Mesendoderm (in vitro differentiated cells): ENCODE results near the gene TTC33.

Experiments
- DNase-seq: peaks from one replicate; pipeline ENCODE4 v3.0.0; 2013
- H2AK5ac ChIP-seq: 2 replicates; pipeline ENCODE4 v1.6.1; 2013; ENCODE audit warnings: low read length, inconsistent platforms
- H2BK120ac ChIP-seq: 2 replicates; pipeline ENCODE4 v1.6.1; 2013; ENCODE audit warnings: low read depth, mild to moderate bottlenecking, low read length, moderate library complexity, mixed read lengths
- H2BK15ac ChIP-seq: replicated peaks from 2 replicates; pipeline ENCODE4 v1.6.1; 2013; ENCODE audit warnings: low read depth, mild to moderate bottlenecking, moderate library complexity
- H2BK5ac ChIP-seq: 2 replicates; pipeline ENCODE4 v1.6.1; 2013; ENCODE audit warnings: low read length, inconsistent platforms
- H3K18ac ChIP-seq: 2 replicates; pipeline ENCODE4 v1.6.1; 2013; ENCODE audit warnings: mild to moderate bottlenecking, low read length, mixed read lengths
- H3K23ac ChIP-seq: one replicate; pipeline ENCODE4 v1.6.1; 2013; ENCODE audit warnings: low read length
- H3K27ac ChIP-seq: 2 replicates; pipeline ENCODE4 v1.5.1; 2013; ENCODE audit warnings: low read depth, mild to moderate bottlenecking, inconsistent platforms, low read length, moderate library complexity
- H3K27me3 ChIP-seq: 2 replicates; pipeline ENCODE4 v1.6.1; 2013; ENCODE audit warnings: low read length, control low read depth, mild to moderate bottlenecking, inconsistent platforms; ENCODE audit not compliant: insufficient read depth, poor library complexity
- H3K36me3 ChIP-seq: 2 replicates; pipeline ENCODE4 v1.6.1; 2013; ENCODE audit warnings: low read length, inconsistent platforms; ENCODE audit not compliant: control insufficient read depth, insufficient read depth
- H3K4ac ChIP-seq: one replicate; pipeline ENCODE4 v1.6.1; 2013; ENCODE audit warnings: low read depth, mild to moderate bottlenecking, low read length, moderate library complexity
- H3K4me1 ChIP-seq: 2 replicates; pipeline ENCODE4 v1.6.1; 2013; ENCODE audit warnings: low read depth, low read length, inconsistent platforms; ENCODE audit not compliant: control insufficient read depth
- H3K4me2 ChIP-seq: 2 replicates; pipeline ENCODE4 v1.6.1; 2013; ENCODE audit warnings: low read length
- H3K4me3 ChIP-seq: 2 replicates; pipeline ENCODE4 v1.5.1; 2013; ENCODE audit warnings: mild to moderate bottlenecking, low read length
- H3K56ac ChIP-seq: one replicate; pipeline ENCODE4 v1.6.1; 2013; ENCODE audit warnings: low read length
- H3K79me1 ChIP-seq: 2 replicates; pipeline ENCODE4 v1.6.1; 2013; ENCODE audit warnings: low read length, inconsistent platforms
- H3K79me2 ChIP-seq: 2 replicates; pipeline ENCODE4 v1.6.1; 2013; ENCODE audit warnings: mild to moderate bottlenecking, low read length; ENCODE audit not compliant: control insufficient read depth, insufficient read depth
- H3K9ac ChIP-seq: 2 replicates; pipeline ENCODE4 v1.6.1; 2013; ENCODE audit warnings: low read length, inconsistent platforms
- H4K5ac ChIP-seq: one replicate; pipeline ENCODE4 v1.6.1; 2013; ENCODE audit warnings: low read length
- H4K8ac ChIP-seq: one replicate; pipeline ENCODE4 v1.6.1; 2013; ENCODE audit warnings: low read depth, mild to moderate bottlenecking, control low read depth, low read length, moderate library complexity
- WGBS: extraction: QIAGEN DNeasy Blood & Tissue Kit; methylation state at CpG from one replicate; pipeline ENCODE4 v1.1.7; 2013; ENCODE audit warnings: low lambda C conversion rate, missing lambda C conversion rate; ENCODE audit not compliant: insufficient coverage; ENCODE audit errors: extremely low coverage; 5-methylcytosine and 5-hydroxymethylcytosine counted together

The TTC33 gene

GRCh38 chr5:40480392-40480791, 275.4 kb downstream of the TTC33 start:
- no peak overlapping the region for H3K23ac ChIP-seq
- H2AK5ac ChIP-seq = no peak overlapping the region
- no peak overlapping the region for H3K4me2 ChIP-seq
- H2BK120ac ChIP-seq = no peak overlapping the region
- no peak for DNase-seq
- no peak overlapping the region for H3K4ac ChIP-seq
- H4K5ac ChIP-seq = no peak overlapping the region
- no peak overlapping the region for H2BK15ac ChIP-seq
- WGBS = no CpG with 5 or more reads among the region's 2 CpGs
- H3K79me2 ChIP-seq = no peaks in the 10 kb centered on the region
- no peaks in the 10 kb centered on the region for H3K27me3 ChIP-seq
- H3K18ac ChIP-seq = no peak overlapping the region
- H3K9ac ChIP-seq = no peak overlapping the region
- H3K36me3 ChIP-seq = no peaks in the 10 kb centered on the region
- no peaks in the 10 kb centered on the region for H3K4me1 ChIP-seq
- H4K8ac ChIP-seq = no peak overlapping the region
- no peak overlapping the region for H2BK5ac ChIP-seq
- no peaks in the 10 kb centered on the region for H3K79me1 ChIP-seq
- H3K27ac ChIP-seq = no peak overlapping the region
- no peak overlapping the region for H3K4me3 ChIP-seq
- H3K56ac ChIP-seq = no peak overlapping the region

GRCh38 chr5:40479939-40480338, 275.8 kb downstream of the TTC33 start:
- H3K23ac ChIP-seq = no peak overlapping the region
- no peak overlapping the region for H4K8ac ChIP-seq
- no peaks in the 10 kb centered on the region for H3K36me3 ChIP-seq
- H2AK5ac ChIP-seq = no peak overlapping the region
- DNase-seq = no peak
- H3K18ac ChIP-seq = no peak overlapping the region
- H3K4me3 ChIP-seq = no peak overlapping the region
- no peaks in the 10 kb centered on the region for H3K27me3 ChIP-seq
- no peak overlapping the region for H3K56ac ChIP-seq
- H3K79me2 ChIP-seq = no peaks in the 10 kb centered on the region
- no peaks in the 10 kb centered on the region for H3K4me1 ChIP-seq
- H2BK5ac ChIP-seq = no peak overlapping the region
- H2BK120ac ChIP-seq = no peak overlapping the region
- no peak overlapping the region for H3K9ac ChIP-seq
- H3K27ac ChIP-seq = no peak overlapping the region
- no peak overlapping the region for H2BK15ac ChIP-seq
- no peak overlapping the region for H3K4ac ChIP-seq
- H3K4me2 ChIP-seq = no peak overlapping the region
- H4K5ac ChIP-seq = no peak overlapping the region
- WGBS = no CpG with 5 or more reads among the region's 3 CpGs
- H3K79me1 ChIP-seq = no peaks in the 10 kb centered on the region

GRCh38 chr5:40478766-40479165, 277.0 kb downstream of the TTC33 start:
- no peak overlapping the region for H3K4ac ChIP-seq
- no peak overlapping the region for H2BK15ac ChIP-seq
- no peaks in the 10 kb centered on the region for H3K79me2 ChIP-seq
- H3K36me3 ChIP-seq = no peaks in the 10 kb centered on the region
- H3K27ac ChIP-seq = no peak overlapping the region
- H3K4me1 ChIP-seq = no peaks in the 10 kb centered on the region
- no peak overlapping the region for H3K23ac ChIP-seq
- no peak overlapping the region for H4K8ac ChIP-seq
- DNase-seq = no peak
- H2AK5ac ChIP-seq = no peak overlapping the region
- no peaks in the 10 kb centered on the region for H3K79me1 ChIP-seq
- no peak overlapping the region for H3K18ac ChIP-seq
- no peak overlapping the region for H3K9ac ChIP-seq
- H3K56ac ChIP-seq = no peak overlapping the region
- no CpG with 5 or more reads among the region's 2 CpGs for WGBS
- no peak overlapping the region for H3K4me2 ChIP-seq
- H4K5ac ChIP-seq = no peak overlapping the region
- H2BK120ac ChIP-seq = no peak overlapping the region
- H3K4me3 ChIP-seq = no peak overlapping the region
- H3K27me3 ChIP-seq = no peaks in the 10 kb centered on the region
- no peak overlapping the region for H2BK5ac ChIP-seq

- Histone ChIP-seq H3K79me1 (no peaks in the 10 kb centered on the region), H3K79me2 (no peaks in the 10 kb centered on the region), H3K4ac (no peak overlapping the region), H3K56ac (no peak overlapping the region), H3K23ac (no peak overlapping the region), H2BK5ac (no peak overlapping the region), H3K18ac (no peak overlapping the region), H3K4me3 (no peak overlapping the region), H4K5ac (no peak overlapping the region), H2BK15ac (no peak overlapping the region), H2AK5ac (no peak overlapping the region), H3K27ac (no peak overlapping the region), H3K36me3 (no peaks in the 10 kb centered on the region), H3K9ac (no peak overlapping the region), H4K8ac (no peak overlapping the region), H3K4me1 (no peaks in the 10 kb centered on the region), H3K27me3 (no peaks in the 10 kb centered on the region), H2BK120ac (no peak overlapping the region), H3K4me2 (no peak overlapping the region)
- no CpG with 5 or more reads among the region's 8 CpGs for WGBS
- DNase-seq = no peak
Measured at GRCh38 chr5:40477856-40478546, 277.8 kb downstream of the TTC33 start.

- H4K5ac ChIP-seq = no peak overlapping the region
- no peak overlapping the region for H3K9ac ChIP-seq
- H4K8ac ChIP-seq = no peak overlapping the region
- no peak for DNase-seq
- H3K27me3 ChIP-seq = no peaks in the 10 kb centered on the region
- no CpG with 5 or more reads among the region's 3 CpGs for WGBS
- H2BK5ac ChIP-seq = no peak overlapping the region
- H2AK5ac ChIP-seq = no peak overlapping the region
- H3K4ac ChIP-seq = no peak overlapping the region
- no peak overlapping the region for H3K4me3 ChIP-seq
- H3K4me2 ChIP-seq = no peak overlapping the region
- H3K36me3 ChIP-seq = no peaks in the 10 kb centered on the region
- no peak overlapping the region for H3K18ac ChIP-seq
- no peaks in the 10 kb centered on the region for H3K4me1 ChIP-seq
- H2BK120ac ChIP-seq = no peak overlapping the region
- no peak overlapping the region for H2BK15ac ChIP-seq
- H3K79me1 ChIP-seq = no peaks in the 10 kb centered on the region
- H3K79me2 ChIP-seq = no peaks in the 10 kb centered on the region
- H3K27ac ChIP-seq = no peak overlapping the region
- H3K56ac ChIP-seq = no peak overlapping the region
- no peak overlapping the region for H3K23ac ChIP-seq
Measured at GRCh38 chr5:40475561-40475960, 280.2 kb downstream of the TTC33 start.

GRCh38 chr5:40474250-40474649, 281.5 kb downstream of the TTC33 start:
- no peaks in the 10 kb centered on the region for H3K79me1 ChIP-seq
- no CpG with 5 or more reads among the region's 2 CpGs for WGBS
- H3K56ac ChIP-seq = no peak overlapping the region

More at GRCh38 chr5:40474250-40474649, 281.5 kb downstream of the TTC33 start:
- no peak overlapping the region for H4K5ac ChIP-seq
- H3K79me2 ChIP-seq = no peaks in the 10 kb centered on the region
- no peak overlapping the region for H3K4ac ChIP-seq
- no peak overlapping the region for H3K23ac ChIP-seq
- H3K4me3 ChIP-seq = no peak overlapping the region
- H3K36me3 ChIP-seq = no peaks in the 10 kb centered on the region
- no peak overlapping the region for H2AK5ac ChIP-seq
- peak; percentile 56 for DNase-seq
- no peaks in the 10 kb centered on the region for H3K27me3 ChIP-seq
- no peak overlapping the region for H2BK120ac ChIP-seq
- H3K9ac ChIP-seq = no peak overlapping the region
- H3K18ac ChIP-seq = no peak overlapping the region
- H2BK15ac ChIP-seq = no peak overlapping the region
- no peak overlapping the region for H4K8ac ChIP-seq
- H3K4me2 ChIP-seq = no peak overlapping the region
- H3K4me1 ChIP-seq = no peaks in the 10 kb centered on the region
- H2BK5ac ChIP-seq = no peak overlapping the region
- no peak overlapping the region for H3K27ac ChIP-seq
